Lower leg skin (tissue), 4 donors: ENCODE measurements around the gene CSMD2. TPM values are rescaled to one million over a fixed set of nuclear protein-coding genes. Genes with fewer than 3 reads are reported as not detected.

ENCODE experiments used
- DNase-seq, 2 donors: peaks; one replicate each; pipeline ENCODE4 v3.0.0-alpha.2; 2019; ENCODE audit warnings: low spot score in 2 of 2
- H3K4me3 ChIP-seq: fragments of 200-600 bp; sonication (generic); 2 replicates; pipeline ENCODE4 v1.5.1; 2017; ENCODE audit warnings: mild to moderate bottlenecking, low read depth; ENCODE audit not compliant: poor library complexity, severe bottlenecking
- POLR2A ChIP-seq, 2 donors: fragments of 450-650 bp; IDR thresholded peaks; one replicate each; pipeline ENCODE4 v1.6.1; 2016 to 2017; ENCODE audit warnings: antibody characterized with exemption in 2 of 2, mild to moderate bottlenecking in 1 of 2, moderate library complexity in 1 of 2
- WGBS, 2 donors: methylation state at CpG; one replicate each; pipeline ENCODE4 v1.1.5; 2018; 5-methylcytosine and 5-hydroxymethylcytosine counted together
- intact Hi-C: fragments of 100-400 bp; cut with DNase I; formaldehyde crosslinking; loops from one replicate; pipeline ENCODE4 v1.15.0; 2023; ENCODE audit warnings: low total_unique reads
- total RNA-seq, 4 donors: library from RNA; depleted of rRNA; stranded (reverse); fragments of >200 nt; gene quantifications; one replicate each; pipeline ENCODE4 v1.1.0, GENCODE V29; 2016
- TF ChIP-seq, protein P1 (sequence below), 3 donors: fragments of 450-650 bp; IDR thresholded peaks; one replicate each; pipeline ENCODE4 v1.5.1; 2016; ENCODE audit warnings: antibody characterized with exemption in 3 of 3, mild to moderate bottlenecking in 3 of 3, moderate library complexity in 2 of 3

Gene CSMD2
- total RNA-seq, 4 donors from 2014 or later, result 0.11 to 1.0 TPM; not detected in 2

DNA sequence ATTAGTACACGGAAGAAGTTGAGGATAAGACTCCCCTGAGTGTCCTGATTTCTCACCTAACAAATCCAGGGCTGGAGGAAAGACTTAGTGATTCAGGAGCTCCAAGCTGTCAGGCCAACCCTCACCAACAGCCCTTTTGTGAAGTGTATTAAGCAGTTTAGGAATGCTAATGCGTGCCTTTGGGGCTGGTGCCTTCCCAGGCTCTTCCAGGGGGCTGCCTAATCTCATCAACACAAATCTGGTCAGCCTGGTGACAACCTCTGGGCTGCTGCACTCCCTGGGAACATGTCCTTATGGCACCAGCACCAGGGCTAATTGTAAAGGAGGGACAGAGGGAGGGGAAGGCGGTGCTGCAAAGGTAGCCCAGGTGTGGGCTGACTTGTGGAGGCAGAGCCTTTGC lies 15.5 kb downstream of the CSMD2 start:
- intact Hi-C loops, result no loop called here
- no peak overlapping the region for H3K4me3 ChIP-seq
- DNase-seq, result no peak
- TF ChIP-seq POLR2A (IDR thresholded peaks at IDR 0.05), result no peak
- TF ChIP-seq, protein P1, sequence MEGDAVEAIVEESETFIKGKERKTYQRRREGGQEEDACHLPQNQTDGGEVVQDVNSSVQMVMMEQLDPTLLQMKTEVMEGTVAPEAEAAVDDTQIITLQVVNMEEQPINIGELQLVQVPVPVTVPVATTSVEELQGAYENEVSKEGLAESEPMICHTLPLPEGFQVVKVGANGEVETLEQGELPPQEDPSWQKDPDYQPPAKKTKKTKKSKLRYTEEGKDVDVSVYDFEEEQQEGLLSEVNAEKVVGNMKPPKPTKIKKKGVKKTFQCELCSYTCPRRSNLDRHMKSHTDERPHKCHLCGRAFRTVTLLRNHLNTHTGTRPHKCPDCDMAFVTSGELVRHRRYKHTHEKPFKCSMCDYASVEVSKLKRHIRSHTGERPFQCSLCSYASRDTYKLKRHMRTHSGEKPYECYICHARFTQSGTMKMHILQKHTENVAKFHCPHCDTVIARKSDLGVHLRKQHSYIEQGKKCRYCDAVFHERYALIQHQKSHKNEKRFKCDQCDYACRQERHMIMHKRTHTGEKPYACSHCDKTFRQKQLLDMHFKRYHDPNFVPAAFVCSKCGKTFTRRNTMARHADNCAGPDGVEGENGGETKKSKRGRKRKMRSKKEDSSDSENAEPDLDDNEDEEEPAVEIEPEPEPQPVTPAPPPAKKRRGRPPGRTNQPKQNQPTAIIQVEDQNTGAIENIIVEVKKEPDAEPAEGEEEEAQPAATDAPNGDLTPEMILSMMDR (IDR thresholded peaks at IDR 0.05), result no peak
- 62 to 63% methylated on average over 3 of the region's 3 CpGs for WGBS, 2 donors

DNA sequence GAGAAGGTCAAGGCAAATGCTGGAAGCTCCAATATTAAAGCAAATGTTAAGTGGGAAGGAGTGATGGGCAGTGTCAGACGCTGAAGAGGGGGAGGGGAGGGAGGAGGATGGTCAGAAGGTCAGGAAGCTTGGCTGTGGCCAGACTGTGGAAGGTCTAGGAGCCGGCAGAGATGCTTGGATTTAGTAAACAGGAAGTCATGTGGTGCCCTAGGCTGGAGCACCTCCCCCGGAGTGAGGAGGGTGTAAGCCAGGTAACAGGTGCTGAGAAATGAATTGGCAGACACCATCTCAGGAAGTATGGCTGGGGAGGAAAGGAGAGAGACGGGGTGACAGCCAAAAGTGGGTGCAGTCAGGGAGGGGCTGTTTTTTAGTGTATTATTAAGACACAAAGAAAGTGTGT lies 17.7 kb downstream of the CSMD2 start:
- intact Hi-C loops, result no loop called here
- WGBS, 2 donors, result 20 to 27% methylated on average over 4 of the region's 4 CpGs
- no peak for DNase-seq
- no peak overlapping the region for H3K4me3 ChIP-seq
- TF ChIP-seq POLR2A (IDR thresholded peaks at IDR 0.05), result no peak
- TF ChIP-seq, protein P1 (IDR thresholded peaks at IDR 0.05), result no peak

DNA sequence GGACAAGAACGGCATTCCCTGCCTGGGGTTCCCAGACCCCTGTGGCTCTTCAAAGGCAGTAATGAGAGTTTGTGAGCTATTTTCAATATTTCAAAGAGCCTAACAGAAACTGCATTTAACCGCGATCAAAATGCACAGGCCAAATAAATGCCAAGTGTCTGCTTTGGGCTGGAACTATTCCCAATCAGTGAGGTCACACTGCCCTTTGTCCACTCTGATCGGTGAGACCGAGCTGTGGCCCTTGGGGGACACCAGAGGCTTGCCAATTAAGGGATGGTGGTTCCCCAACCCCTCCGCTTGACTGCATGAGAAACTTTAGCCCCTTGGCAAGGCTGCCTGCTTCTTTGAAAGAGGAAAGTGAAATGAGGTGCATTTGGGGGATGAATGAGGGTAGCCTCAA lies 20.3 kb downstream of the CSMD2 start:
- no peak for DNase-seq
- WGBS, 2 donors, result 81 to 85% methylated on average over 6 of the region's 6 CpGs
- intact Hi-C loops, result no loop called here
- no peak overlapping the region for H3K4me3 ChIP-seq
- TF ChIP-seq, protein P1 (IDR thresholded peaks at IDR 0.05), result no peak
- TF ChIP-seq POLR2A (IDR thresholded peaks at IDR 0.05), result no peak

DNA sequence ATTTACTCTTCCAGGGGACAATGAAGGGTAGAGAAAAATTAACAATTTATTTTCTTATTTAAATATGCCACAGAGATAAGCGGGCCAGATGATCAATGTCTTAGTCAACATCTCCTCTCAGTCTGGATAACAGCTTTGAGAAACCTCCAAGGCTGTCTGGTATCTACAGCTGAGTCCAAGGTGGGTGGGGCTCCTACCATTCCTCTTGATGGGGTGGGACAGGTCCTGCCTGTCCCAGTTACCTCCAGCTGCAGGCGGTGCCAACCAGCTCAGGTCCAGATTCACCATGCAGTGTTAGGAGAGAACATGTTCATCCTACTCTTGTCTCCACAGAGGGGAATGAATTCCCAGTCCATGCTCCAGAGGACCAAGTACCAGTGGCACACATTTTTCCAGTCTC lies 21.1 kb downstream of the CSMD2 start:
- no peak for TF ChIP-seq POLR2A (IDR thresholded peaks at IDR 0.05)
- TF ChIP-seq, protein P1 (IDR thresholded peaks at IDR 0.05), result no peak
- WGBS, 2 donors, result 87 to 95% methylated on average over 2 of the region's 2 CpGs
- intact Hi-C loops, result no loop called here
- no peak overlapping the region for H3K4me3 ChIP-seq
- no peak for DNase-seq

DNA sequence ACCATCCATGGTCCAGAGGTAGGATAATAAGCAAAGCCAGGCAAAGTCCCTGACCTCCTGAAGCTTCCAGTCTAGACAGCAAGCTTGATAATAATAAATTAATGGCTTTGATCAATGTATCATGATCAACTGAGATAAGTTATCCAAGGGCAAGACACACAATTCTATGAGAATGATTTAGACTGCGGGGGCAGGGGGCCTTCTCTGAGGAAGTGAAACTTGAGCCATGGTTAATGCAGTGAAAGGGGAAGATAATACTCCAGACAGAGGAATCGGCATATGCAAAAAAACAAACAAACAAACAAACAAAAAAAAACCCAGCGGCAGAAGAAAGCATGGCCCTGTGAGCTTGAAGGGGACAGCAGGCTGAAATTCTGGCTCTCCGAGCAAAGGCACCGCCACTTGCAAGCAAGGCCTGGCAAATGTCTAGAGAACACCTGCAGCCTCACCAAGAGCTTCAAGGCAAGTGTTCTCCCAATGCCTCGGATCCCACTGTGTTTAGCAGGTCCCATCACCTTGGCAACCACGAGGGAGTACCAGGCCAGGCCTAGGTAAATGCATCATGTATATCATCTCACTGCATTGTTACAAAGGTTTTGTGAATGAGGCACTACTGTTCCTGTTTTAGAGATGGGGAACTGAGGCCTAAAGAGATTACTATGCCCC lies 24.9 kb downstream of the CSMD2 start:
- no peak for TF ChIP-seq POLR2A (IDR thresholded peaks at IDR 0.05)
- TF ChIP-seq, protein P1 (IDR thresholded peaks at IDR 0.05), result no peak
- H3K4me3 ChIP-seq, result no peak overlapping the region
- WGBS, 2 donors, result 69 to 73% methylated on average over 7 of the region's 7 CpGs
- intact Hi-C loops, result no loop called here
- DNase-seq, result no peak

DNA sequence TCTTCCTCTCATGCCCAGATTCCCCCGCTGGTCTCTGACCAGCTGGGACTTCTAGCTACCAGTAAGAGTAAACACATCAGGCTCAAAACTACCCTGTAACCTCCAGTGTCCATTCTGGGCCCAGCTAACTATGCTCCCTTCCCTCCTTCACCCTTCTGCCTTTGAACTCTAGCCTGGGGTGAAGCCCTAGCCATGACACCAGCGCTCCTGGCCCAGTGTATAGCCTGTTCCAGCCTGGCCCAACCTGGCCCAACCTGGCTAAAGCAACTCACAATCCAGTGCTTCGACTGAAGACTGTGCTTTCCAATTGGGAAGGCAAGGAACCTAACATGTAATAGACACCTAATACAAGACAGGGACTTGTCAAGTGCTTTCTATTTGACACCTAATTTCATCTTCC lies 27.6 kb downstream of the CSMD2 start:
- intact Hi-C loops, result no loop called here
- no peak overlapping the region for H3K4me3 ChIP-seq
- no peak for DNase-seq
- TF ChIP-seq, protein P1 (IDR thresholded peaks at IDR 0.05), result no peak
- no peak for TF ChIP-seq POLR2A (IDR thresholded peaks at IDR 0.05)
- 85 to 86% methylated on average over 3 of the region's 3 CpGs for WGBS, 2 donors
